Activated T-cell treated with anti-CD3 and anti-CD28 coated beads for 24 hours (primary cell): ENCODE results near the gene PUSL1.
"Not testable (repeated sequence)": the region's sequence is repeated elsewhere in the genome, so short reads cannot be mapped to it uniquely, and the experiment has no call there.

ENCODE experiments used
- DNase-seq: peaks from one replicate; pipeline ENCODE4 v3.0.0-alpha.2; 2020; ENCODE audit warnings: low read depth

PUSL1 gene

GRCh38 chr1:1310476-1311053 is 2.2 kb downstream of the PUSL1 start:
- no peak for DNase-seq

GRCh38 chr1:1311107-1312104 is 3.0 kb downstream of the PUSL1 start:
- DNase-seq, result no peak

GRCh38 chr1:1312450-1313314 is 4.3 kb downstream of the PUSL1 start:
- DNase-seq, result no peak

- no peak for DNase-seq
These were observed 5.3 kb downstream of the PUSL1 start for GRCh38 chr1:1313500-1314236.

GRCh38 chr1:1314237-1314586 is 5.8 kb downstream of the PUSL1 start:
- no peak for DNase-seq

GRCh38 chr1:1314678-1315335 is 6.4 kb downstream of the PUSL1 start:
- DNase-seq, result no peak

- no peak for DNase-seq
These were observed 7.1 kb downstream of the PUSL1 start for GRCh38 chr1:1315435-1315954.

GRCh38 chr1:1316199-1316598 is 7.8 kb downstream of the PUSL1 start:
- not testable (repeated sequence) for DNase-seq

- no peak for DNase-seq
These were observed 9.0 kb downstream of the PUSL1 start for GRCh38 chr1:1317420-1317819.

GRCh38 chr1:1318131-1318652 is 9.8 kb downstream of the PUSL1 start:
- no peak for DNase-seq

- DNase-seq, result no peak
These were observed 10.6 kb downstream of the PUSL1 start for GRCh38 chr1:1318777-1319645.

GRCh38 chr1:1319646-1319941 is 11.2 kb downstream of the PUSL1 start:
- no peak for DNase-seq

- no peak for DNase-seq
These were observed 12.5 kb downstream of the PUSL1 start for GRCh38 chr1:1320666-1321448.

- no peak for DNase-seq
These were observed 13.1 kb downstream of the PUSL1 start for GRCh38 chr1:1321477-1321876.

- DNase-seq, result no peak
These were observed 14.0 kb downstream of the PUSL1 start for GRCh38 chr1:1322418-1322817.

- DNase-seq, result no peak
These were observed 14.6 kb downstream of the PUSL1 start for GRCh38 chr1:1322952-1323351.

- DNase-seq, result no peak
These were observed 15.7 kb downstream of the PUSL1 start for GRCh38 chr1:1324084-1324523.

- peak; percentile 95 for DNase-seq
These were observed 16.3 kb downstream of the PUSL1 start, which contains the start of the genes CPTP and INTS11 for GRCh38 chr1:1324524-1325287. Gene CPTP (plus strand): TSS chr1:1324802. CDS start chr1:1326911, 2,109 bp downstream. Gene INTS11 (minus strand): TSS chr1:1324660. CDS start chr1:1324608, 52 bp downstream.
